Measurements from ENCODE around the gene AICDA.

The AICDA gene

GRCh38 chr12:8553088-8553627 is 59.5 kb downstream of the AICDA start:
- DNase-seq, result no peak
